Measurements from ENCODE around the gene MEIS1.

GRCh38 chr2:66582104-66582986 is 147.4 kb downstream of the MEIS1 start:
- TF ChIP-seq CTCF (IDR thresholded peaks at IDR 0.05; ENCODE audit: low read depth, low read length), result no peak
- no peak for TF ChIP-seq EZH2phosphoT487 (IDR thresholded peaks at IDR 0.05; ENCODE audit: low read depth)

Measured in OCI-LY3 (cell line).